Body of pancreas (tissue), 4 donors: Measurements from ENCODE around the gene SH3GL1.

Experiments used
- POLR2A ChIP-seq, 3 donors: fragments of 450-650 bp; IDR thresholded peaks; one replicate each; pipeline ENCODE4 v1.6.1; 2016; ENCODE audit warnings: antibody characterized with exemption in 3 of 3, mild to moderate bottlenecking in 2 of 3
- TF ChIP-seq, protein P1 (sequence below), 7 experiments: fragments of 450-650 bp in 4 of 7; fragments of 200-600 bp in 3 of 7; sonication (generic) in 3 of 7; IDR thresholded peaks; one replicate each; pipeline ENCODE4 v1.5.1; 2016 to 2019; ENCODE audit warnings: antibody characterized with exemption in 7 of 7

DNA sequence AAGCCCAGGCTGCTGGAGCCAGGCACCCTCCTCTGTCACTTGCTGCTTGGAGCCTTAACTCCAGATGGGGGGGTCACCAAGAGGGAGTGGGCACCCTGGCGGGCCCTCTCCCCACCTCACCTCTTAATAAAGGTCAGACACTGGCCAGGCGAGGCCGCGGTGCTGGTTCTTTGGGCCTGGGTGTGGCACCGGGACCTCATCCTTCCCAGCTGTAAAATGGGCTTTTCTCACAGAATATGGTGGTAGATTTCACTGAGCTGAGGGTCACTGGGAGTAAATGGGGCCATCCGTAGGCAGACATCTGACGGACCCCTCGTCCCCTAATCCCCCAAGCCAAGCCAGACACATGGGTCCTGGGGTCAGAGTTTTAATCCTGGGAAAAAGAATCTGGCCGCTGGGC lies 76.7 kb downstream of the SH3GL1 start:
- TF ChIP-seq POLR2A (IDR thresholded peaks at IDR 0.05), result no peak
- TF ChIP-seq, protein P1, sequence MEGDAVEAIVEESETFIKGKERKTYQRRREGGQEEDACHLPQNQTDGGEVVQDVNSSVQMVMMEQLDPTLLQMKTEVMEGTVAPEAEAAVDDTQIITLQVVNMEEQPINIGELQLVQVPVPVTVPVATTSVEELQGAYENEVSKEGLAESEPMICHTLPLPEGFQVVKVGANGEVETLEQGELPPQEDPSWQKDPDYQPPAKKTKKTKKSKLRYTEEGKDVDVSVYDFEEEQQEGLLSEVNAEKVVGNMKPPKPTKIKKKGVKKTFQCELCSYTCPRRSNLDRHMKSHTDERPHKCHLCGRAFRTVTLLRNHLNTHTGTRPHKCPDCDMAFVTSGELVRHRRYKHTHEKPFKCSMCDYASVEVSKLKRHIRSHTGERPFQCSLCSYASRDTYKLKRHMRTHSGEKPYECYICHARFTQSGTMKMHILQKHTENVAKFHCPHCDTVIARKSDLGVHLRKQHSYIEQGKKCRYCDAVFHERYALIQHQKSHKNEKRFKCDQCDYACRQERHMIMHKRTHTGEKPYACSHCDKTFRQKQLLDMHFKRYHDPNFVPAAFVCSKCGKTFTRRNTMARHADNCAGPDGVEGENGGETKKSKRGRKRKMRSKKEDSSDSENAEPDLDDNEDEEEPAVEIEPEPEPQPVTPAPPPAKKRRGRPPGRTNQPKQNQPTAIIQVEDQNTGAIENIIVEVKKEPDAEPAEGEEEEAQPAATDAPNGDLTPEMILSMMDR (IDR thresholded peaks at IDR 0.05), result no peak
